NCI-H82 treated with DMSO at 0.1 percent for 48 hours (cell line): ENCODE data around the gene DGKA.
"Not testable (repeated sequence)": the region's sequence is repeated elsewhere in the genome, so short reads cannot be mapped to it uniquely, and the experiment has no call there.

ENCODE experiments used
- DNase-seq: peaks from one replicate; lab custom pipeline; 2025; ENCODE audit not compliant: unreplicated experiment; lab: John Stamatoyannopoulos, UW

The DGKA gene

DNA sequence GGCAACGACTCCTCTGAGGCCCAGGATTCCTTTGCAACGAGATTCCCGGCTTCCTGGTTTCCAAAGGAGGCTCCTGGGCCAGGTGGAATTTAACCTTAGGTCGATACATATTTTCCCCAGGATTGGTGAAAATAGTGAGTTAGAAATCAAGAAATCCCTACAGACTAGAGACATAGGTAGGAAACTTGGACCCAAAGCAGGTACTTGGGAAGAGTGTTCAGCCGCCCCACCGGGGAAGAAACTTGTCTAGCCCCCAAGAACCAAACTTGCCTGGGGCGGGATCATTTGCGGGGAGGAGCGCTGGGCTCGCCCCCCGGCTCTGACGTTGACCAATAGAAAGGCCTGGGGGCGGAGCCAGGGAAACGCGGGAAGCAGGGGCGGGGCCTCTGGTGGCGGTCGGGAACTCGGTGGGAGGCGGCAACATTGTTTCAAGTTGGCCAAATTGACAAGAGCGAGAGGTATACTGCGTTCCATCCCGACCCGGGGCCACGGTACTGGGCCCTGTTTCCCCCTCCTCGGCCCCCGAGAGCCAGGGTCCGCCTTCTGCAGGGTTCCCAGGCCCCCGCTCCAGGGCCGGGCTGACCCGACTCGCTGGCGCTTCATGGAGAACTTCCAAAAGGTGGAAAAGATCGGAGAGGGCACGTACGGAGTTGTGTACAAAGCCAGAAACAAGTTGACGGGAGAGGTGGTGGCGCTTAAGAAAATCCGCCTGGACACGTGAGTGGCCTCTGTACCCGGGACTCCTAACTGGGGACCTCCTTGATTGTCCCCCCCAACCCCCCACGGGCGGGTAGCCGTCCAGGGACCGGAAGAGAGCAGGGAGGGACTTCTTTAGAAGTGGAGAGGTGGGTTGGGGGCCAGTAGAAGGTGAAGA, 35.7 kb downstream of the DGKA start, which contains the start of gene CDK2:
Gene CDK2, plus strand, starts transcription at position 423 of the 874 bp plus-strand sequence. Its CDS starts 179 bp downstream, at position 602.
- peak; percentile 80 for DNase-seq

DNA sequence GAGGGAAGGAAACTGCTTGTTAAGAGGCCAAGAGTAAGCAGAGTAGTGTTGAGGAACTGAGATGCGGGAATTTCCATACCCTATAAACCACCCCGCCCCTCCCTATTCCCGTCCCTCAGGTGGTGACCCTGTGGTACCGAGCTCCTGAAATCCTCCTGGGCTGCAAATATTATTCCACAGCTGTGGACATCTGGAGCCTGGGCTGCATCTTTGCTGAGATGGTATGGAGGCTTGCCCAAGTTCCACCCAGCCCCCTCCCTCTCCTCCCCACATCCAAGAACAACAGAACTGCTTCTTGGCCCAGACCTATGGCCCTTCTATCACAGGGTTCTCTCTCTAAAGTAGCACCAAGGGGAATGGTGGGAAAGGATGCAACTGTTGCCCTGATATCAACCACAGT, 38.4 kb downstream of the DGKA start:
- no peak for DNase-seq

GRCh38 chr12:55970775-55971174, 39.8 kb downstream of the DGKA start:
- DNase-seq = no peak

- no peak for DNase-seq
Measured at GRCh38 chr12:55972042-55972441, 41.1 kb downstream of the DGKA start.

DNA sequence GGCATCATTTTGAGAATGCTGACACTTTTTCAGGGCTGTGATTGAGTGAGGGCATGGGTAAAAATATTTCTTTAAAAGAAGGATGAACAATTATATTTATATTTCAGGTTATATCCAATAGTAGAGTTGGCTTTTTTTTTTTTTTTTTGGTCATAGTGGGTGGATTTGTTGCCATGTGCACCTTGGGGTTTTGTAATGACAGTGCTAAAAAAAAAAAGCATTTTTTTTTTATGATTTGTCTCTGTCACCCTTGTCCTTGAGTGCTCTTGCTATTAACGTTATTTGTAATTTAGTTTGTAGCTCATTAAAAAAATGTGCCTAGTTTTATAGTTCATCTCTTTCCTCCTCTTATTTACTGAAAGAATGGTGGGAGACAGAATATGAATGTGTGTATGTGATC, 41.5 kb downstream of the DGKA start:
- no peak for DNase-seq

- DNase-seq = no peak
Measured at GRCh38 chr12:55972911-55973598, 42.1 kb downstream of the DGKA start.

- DNase-seq = peak; percentile 100
Measured at GRCh38 chr12:55973599-55974307, 42.8 kb downstream of the DGKA start, which contains the start of gene RAB5B. TSS of gene RAB5B (plus strand) at chr12:55974078. CDS start at chr12:55986961, 12,883 bp downstream.

DNA sequence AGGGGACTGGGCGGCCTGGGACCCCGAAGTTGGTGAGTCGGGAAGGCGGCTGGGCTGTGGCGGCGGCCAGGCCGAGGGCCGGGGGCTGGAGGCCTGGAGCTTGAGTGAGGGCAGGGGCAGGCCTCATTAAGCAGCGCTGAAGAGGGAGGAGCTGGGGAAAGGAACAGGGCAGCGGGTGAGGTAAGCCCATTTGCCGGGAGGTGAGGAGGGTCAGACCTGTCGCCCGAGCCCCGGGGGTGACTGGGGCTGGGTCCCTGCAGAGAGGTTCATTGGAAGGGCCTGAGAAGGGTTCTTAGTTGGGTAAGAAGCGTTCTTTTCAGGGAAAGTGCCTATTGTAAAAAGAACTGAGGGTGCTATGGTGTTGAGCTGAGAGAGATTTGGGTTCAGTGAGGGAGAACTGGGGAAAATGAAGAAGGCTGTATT, 43.4 kb downstream of the DGKA start:
- DNase-seq = no peak

DNA sequence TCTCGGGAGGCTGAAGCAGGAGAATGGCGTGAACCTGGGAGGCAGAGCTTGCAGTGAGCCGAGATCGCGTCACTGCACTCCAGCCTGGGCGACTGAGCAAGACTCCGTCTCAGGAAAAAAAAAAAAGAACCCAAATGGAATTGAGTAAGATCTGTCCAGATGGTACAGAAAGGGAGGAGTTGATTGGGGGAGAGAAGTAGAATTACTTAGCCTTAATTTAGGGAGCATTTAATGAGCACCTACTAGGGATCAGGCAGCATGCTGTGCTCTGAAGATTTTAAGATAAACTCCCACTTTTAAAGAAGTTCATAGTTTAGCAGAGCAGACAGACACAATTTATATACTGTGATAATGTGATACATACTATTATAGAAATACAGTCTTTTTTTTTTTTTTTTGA, 47.4 kb downstream of the DGKA start:
- DNase-seq = no peak

DNA sequence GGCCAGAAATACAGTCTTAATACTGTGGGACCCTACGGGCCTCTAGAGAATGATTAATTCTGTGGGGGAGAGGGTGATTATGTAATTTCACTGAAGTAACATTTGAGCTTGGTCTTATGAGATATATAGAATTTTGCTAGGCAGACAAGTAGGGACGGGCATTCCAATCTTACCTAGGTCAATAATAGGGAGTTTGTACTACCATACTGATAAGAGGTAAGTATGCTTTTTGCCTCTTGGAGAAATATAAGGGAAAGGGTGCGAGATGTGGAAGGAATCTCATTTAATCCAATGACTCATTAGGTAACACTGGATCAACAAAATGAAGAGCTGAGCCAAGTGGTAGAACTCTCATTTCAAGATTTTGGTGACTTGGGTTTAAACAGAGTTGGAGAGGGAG, 48.1 kb downstream of the DGKA start:
- no peak for DNase-seq

GRCh38 chr12:55981882-55982281, 50.9 kb downstream of the DGKA start:
- not testable (repeated sequence) for DNase-seq

GRCh38 chr12:55982319-55982936, 51.5 kb downstream of the DGKA start:
- DNase-seq = no peak

DNA sequence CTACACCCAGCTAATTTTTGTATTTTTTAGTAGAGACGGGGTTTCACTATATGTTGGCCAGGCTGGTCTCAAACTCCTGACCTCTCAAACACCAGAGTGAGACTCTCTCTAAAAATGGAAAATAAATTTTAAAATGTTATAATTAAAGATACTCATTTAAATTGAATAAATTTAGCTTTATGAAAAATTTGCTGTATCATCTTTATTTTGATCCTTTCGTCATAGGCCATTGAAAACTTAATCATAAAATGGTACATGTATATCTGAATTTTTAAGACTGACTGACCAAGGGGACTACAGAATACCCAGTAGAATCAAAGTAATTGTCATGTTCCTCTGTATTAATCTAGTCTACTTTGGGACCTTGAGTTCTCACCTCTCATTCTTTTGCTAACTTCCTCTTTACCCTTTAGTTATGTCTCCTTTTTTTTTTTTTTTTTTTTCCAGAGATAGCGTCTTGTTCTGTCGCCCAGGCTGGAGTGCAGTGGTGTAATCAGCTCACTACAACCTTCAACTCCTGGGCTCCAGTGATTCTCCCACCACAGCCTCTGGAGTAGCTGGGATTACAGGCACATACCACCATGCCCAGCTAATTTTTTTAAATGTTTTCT, 52.4 kb downstream of the DGKA start:
- no peak for DNase-seq

GRCh38 chr12:55984861-55985260, 53.9 kb downstream of the DGKA start:
- no peak for DNase-seq

GRCh38 chr12:55985341-55985740, 54.4 kb downstream of the DGKA start:
- no peak for DNase-seq

DNA sequence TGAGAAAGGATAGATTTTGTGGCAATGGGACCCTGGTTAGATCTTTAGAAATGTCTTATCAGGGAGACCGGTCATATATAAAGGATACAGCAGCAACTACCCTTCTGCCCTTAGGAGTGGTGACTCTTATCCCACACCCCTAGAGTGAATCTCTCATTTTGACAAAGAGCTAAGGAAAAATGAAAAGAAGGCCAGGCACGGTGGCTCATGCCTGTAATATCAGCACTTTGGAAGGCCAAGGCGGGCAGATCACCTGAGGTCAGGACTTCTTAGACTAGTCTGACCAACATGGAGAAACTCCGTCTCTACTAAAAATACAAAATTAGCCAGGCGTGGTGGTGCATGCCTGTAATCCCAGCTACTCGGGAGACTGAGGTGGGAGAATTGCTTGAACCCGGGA, 55.0 kb downstream of the DGKA start:
- not testable (repeated sequence) for DNase-seq

GRCh38 chr12:55991110-55991509, 60.1 kb downstream of the DGKA start:
- no peak for DNase-seq

DNA sequence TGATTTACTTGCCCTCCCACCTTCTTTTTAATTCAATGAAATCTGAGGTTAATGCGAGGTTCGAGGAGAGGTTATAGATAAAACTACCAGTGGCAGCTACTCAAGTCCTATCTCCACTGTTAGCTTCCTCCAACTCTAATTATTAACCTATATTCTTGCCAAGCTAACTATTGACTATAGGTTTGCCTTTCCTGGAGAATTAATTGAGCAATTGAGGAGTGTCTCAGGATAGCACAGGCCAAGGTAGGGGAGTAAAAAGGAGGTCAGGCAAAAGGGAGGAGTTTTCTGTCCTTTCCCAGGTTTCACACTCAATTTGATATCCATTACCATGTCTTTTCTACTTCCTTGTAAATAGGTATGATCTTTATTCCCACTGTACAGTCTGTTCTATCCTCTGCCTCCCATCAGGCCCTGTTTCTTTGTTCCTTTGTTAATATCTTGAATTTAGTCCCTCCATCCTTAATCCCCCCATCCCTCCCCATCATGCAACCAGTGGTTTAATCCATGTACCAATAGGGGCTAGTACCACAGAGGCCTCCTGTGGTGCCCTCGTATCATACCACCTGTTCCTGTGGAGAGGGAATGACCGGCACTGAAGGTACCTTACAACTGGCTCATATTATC, 62.4 kb downstream of the DGKA start:
- DNase-seq = no peak

DNA sequence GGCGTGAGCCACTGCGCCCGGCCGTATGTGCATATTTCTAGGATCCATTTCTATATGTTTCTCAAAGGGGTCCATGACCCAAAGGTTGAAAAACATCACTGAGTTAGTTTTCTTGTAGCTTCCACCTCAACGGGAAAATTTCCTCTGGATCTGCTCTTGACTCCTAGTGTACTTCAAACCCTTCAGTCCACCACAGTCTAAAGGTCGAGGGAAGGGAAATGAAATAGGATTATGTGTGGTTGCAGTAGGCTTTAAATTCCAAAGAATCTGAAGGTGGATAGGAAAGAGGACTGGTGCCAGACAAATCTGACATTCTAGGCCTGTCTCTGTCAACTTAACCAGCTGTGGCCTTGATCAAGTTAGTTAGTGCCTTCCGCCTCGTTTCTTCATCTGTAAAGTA, 64.4 kb downstream of the DGKA start:
- DNase-seq = no peak

GRCh38 chr12:55996201-55996714, 65.3 kb downstream of the DGKA start:
- DNase-seq = peak; percentile 13
